Neural progenitor cell (in vitro differentiated cells): ENCODE measurements around the gene PTGER1.

Experiments
- EZH2 ChIP-seq: fragments of 200-600 bp; sonication (generic); IDR thresholded peaks from 2 replicates; pipeline ENCODE4 v1.6.1; 2017; ENCODE audit warnings: antibody characterized with exemption, mild to moderate bottlenecking, moderate library complexity
- EZH2phosphoT487 ChIP-seq: fragments of 200-600 bp; sonication (generic); IDR thresholded peaks from 2 replicates; pipeline ENCODE4 v1.6.1; 2017; ENCODE audit warnings: antibody characterized with exemption

GRCh38 chr19:14496834-14497227 is 21.7 kb upstream of the PTGER1 start:
- TF ChIP-seq EZH2 (no peak), EZH2phosphoT487 (no peak)
